MM.1S (cell line): ENCODE measurements around the gene AADACL4.

Experiments
- EZH2 ChIP-seq: fragments of 300-600 bp; sonication (generic); optimal IDR thresholded peaks from 2 replicates; pipeline ENCODE3; 2017; ENCODE audit warnings: low read depth, mild to moderate bottlenecking, antibody characterized with exemption, low read length, mixed read lengths
- EZH2phosphoT487 ChIP-seq: fragments of 300-600 bp; sonication (generic); IDR thresholded peaks from 2 replicates; pipeline ENCODE4 v1.6.1; 2018; ENCODE audit warnings: antibody characterized with exemption, low read length
- TF ChIP-seq, protein P1 (sequence below): fragments of 300-600 bp; sonication (generic); IDR thresholded peaks from 2 replicates; pipeline ENCODE4 v1.5.1; 2016; ENCODE audit warnings: antibody characterized with exemption, low read length, mixed read lengths

DNA sequence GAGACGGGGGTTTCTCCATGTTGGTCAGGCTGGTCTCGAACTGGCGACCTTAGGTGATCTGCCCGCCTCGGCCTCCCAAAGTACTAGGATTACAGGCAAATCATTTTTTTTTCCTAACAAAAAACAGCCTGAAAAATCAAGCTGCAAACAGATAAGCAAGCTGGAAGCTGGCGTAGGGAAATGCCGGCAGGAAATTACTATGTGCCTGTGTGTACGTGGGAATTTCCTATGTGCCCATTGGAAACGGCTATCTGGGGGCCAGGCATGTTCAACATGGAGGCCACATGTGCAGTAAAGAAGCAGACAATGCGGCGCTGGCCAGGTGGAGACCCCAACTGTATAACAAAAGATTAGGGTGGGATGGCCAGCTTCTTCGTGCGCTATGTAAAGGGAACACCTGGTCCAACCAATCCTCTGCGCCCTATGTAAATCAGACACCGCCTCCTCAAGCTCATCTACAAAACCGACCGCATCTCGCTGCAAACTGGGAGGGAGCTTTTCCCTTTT, 9.1 kb upstream of the AADACL4 start:
- TF ChIP-seq, protein P1, sequence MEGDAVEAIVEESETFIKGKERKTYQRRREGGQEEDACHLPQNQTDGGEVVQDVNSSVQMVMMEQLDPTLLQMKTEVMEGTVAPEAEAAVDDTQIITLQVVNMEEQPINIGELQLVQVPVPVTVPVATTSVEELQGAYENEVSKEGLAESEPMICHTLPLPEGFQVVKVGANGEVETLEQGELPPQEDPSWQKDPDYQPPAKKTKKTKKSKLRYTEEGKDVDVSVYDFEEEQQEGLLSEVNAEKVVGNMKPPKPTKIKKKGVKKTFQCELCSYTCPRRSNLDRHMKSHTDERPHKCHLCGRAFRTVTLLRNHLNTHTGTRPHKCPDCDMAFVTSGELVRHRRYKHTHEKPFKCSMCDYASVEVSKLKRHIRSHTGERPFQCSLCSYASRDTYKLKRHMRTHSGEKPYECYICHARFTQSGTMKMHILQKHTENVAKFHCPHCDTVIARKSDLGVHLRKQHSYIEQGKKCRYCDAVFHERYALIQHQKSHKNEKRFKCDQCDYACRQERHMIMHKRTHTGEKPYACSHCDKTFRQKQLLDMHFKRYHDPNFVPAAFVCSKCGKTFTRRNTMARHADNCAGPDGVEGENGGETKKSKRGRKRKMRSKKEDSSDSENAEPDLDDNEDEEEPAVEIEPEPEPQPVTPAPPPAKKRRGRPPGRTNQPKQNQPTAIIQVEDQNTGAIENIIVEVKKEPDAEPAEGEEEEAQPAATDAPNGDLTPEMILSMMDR: no peak
- TF ChIP-seq EZH2: no peak
- TF ChIP-seq EZH2phosphoT487: no peak
